Hepatocyte (in vitro differentiated cells): ENCODE measurements around the gene LCAT.

Experiments
- CTCF ChIP-seq: fragments of 200-600 bp; sonication (generic); IDR thresholded peaks from 2 replicates; pipeline ENCODE4 v1.5.1; 2016; ENCODE audit warnings: antibody characterized with exemption, mild to moderate bottlenecking; ENCODE audit not compliant: poor library complexity
- EZH2 ChIP-seq: fragments of 200-600 bp; sonication (generic); IDR thresholded peaks from 2 replicates; pipeline ENCODE4 v1.6.1; 2016; ENCODE audit warnings: antibody characterized with exemption, mild to moderate bottlenecking, borderline replicate concordance
- EZH2phosphoT487 ChIP-seq: fragments of 200-600 bp; sonication (generic); IDR thresholded peaks from one replicate; pipeline ENCODE4 v1.6.1; 2018; ENCODE audit warnings: antibody characterized with exemption, mild to moderate bottlenecking, low read depth, moderate library complexity; ENCODE audit not compliant: unreplicated experiment, severe bottlenecking

- TF ChIP-seq EZH2 (no peak), CTCF (no peak), EZH2phosphoT487 (no peak)
These were observed 38.2 kb upstream of the LCAT start for GRCh38 chr16:67982011-67982696.
